GM19452 (cell line): ENCODE results near the gene TRIM7.
A peak's percentile ranks its signal among the peaks of the same experiment; 100 is the strongest.

ENCODE experiments used
- ATAC-seq: cut with Tn5 transposase; IDR thresholded peaks from one replicate; pipeline ENCODE4 v1.9.1; 2021; ENCODE audit not compliant: unreplicated experiment

The TRIM7 gene

DNA sequence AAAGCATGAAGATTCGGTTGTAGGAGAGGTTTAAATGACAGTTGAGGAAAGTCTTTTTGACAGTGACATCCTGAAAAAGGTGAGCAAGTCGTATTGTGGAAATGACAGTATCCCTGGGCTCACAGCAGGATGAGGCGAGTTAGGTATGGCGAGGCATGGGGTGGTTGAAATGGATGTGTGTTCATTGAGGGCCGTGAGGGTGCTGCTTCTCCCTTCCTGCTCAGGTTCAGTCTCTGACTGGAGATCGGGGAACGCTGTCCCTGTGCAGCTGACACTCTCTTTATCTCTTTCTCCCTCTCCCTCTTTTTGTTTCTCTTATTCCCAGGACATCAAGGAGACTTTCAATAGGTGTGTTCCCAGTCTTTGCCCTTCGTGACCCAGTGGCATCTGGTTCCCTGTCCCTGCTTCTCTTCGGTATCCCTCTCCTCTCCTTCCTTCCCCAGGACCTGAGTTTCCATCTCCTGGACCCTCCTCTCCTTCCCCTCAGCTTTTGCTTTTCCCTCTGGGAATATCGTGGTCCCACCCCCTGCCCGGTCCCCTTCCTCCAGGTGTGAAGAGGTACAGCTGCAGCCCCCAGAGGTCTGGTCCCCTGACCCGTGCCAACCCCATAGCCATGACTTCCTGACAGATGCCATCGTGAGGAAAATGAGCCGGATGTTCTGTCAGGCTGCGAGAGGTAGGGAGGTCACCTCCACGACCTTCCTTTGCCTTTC lies 28.2 kb upstream of the TRIM7 start:
- ATAC-seq = no peak

DNA sequence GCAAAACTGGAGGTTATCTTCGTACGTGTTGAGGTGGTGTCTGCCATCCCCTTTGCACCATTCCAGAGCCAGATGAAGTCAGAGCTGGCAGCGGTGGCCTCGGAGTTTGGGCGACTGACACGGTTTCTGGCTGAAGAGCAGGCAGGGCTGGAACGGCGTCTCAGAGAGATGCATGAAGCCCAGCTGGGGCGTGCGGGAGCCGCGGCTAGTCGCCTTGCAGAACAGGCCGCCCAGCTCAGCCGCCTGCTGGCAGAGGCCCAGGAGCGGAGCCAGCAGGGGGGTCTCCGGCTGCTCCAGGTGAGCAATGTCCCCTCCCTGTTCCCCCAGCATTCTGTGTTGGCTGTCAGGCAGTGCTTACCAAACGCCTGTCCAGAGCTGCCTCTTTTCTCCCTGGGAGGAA lies 27.6 kb upstream of the TRIM7 start:
- no peak for ATAC-seq

DNA sequence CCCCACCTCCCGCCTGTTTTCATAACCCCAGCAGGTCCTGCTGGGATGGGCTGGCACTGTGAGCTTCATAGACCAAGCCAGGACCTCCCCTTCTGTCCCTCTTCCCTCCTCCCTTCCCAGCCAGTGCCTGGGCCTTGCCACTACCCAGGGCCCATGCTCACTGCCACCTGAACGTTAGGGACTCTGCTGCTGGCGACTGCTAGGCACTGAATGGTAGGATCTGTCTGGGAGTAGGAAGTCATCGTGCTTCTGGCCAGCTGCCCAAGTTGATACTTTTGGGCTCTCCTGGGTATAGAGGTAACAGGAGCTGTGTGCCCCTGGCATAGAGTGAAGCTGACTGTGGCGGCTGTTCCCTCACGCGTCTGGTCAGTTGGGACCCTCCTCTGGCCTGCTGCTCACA lies 26.4 kb upstream of the TRIM7 start:
- ATAC-seq = no peak

DNA sequence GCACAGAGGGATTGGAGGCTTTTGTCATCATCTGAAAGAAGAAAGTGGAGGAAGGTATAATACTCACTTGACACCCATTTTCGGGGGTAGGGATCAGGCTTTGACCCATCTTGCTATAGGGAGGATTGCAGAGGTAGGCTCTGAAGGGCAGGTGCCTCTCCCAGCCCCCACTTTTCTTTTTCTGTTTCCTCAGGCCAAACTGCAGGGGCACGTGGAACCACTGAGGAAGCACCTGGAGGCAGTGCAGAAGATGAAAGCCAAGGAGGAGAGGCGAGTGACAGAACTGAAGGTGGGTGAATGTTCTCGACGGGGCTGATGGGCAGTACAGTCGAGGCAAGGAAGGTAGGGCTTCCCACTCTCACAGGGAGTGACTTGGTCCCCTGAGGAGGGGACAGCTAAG lies 25.6 kb upstream of the TRIM7 start:
- ATAC-seq = no peak

DNA sequence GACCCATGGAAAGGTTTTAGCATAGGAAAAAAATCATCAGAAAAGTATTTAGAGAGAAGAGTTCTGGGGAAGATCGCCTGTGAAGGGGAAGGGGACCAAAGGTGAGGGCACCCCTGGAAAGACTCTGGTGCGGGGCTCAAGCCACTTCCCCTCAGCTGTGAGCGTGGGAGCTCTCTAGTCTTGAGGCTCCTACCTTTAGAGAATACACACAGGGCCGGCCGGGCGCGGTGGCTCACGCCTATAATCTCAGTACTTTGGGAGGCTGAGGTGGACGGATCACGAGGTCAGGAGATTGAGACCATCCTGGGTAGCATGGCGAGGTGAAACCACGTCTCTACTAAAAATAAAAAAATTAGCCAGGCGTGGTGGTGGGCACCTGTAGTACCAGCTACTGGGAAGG lies 25.0 kb upstream of the TRIM7 start:
- no peak for ATAC-seq

DNA sequence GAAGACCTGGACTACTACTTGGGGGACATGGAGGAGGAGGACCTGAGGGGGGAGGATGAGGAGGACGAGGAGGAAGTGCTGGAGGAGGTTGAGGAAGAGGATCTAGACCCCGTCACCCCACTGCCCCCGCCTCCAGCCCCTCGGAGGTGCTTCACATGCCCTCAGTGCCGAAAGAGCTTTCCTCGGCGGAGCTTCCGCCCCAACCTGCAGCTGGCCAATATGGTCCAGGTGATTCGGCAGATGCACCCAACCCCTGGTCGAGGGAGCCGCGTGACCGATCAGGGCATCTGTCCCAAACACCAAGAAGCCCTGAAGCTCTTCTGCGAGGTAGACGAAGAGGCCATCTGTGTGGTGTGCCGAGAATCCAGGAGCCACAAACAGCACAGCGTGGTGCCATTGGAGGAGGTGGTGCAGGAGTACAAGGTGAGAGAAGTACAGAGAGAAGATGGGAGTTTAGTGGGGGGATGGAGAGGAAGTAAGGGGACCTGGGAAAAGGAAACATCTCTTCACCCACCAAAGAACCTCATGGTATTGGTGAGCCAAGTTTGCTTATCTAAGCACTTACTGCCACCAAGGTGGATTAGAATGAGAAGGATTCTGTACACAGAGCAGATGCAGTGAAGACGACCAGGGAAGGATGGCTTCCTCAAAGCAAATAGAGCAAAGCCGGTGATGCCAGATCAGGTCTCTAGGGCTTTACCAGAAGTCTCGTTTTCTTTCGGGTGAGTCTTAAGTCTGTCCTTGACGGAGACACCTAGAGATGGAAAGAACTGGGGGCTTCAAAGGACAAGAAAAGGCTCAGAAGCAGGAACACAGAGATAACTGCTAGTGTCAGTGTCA lies 19.6 kb upstream of the TRIM7 start:
- no peak for ATAC-seq

DNA sequence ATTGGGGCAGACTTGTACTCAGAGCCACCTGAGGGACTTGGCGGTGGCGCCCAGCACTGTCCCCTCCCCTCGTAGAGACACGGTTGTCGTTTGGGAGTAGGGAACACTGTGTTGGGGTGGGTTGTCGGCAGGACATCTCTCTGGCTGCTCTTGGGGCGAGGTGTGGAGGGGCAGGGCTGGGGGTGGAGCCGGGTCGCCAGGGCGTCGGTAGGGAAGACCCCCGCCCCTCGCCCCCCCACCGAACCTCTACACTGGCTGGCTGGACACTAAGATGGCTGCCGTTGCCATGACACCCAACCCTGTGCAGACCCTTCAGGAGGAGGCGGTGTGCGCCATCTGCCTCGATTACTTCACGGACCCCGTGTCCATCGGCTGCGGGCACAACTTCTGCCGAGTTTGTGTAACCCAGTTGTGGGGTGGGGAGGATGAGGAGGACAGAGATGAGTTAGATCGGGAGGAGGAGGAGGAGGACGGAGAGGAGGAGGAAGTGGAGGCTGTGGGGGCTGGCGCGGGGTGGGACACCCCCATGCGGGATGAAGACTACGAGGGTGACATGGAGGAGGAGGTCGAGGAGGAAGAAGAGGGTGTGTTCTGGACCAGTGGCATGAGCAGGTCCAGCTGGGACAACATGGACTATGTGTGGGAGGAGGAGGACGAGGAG lies 18.9 kb upstream of the TRIM7 start:
- no peak for ATAC-seq

- ATAC-seq = peak; percentile 62
Measured at GRCh38 chr5:181223058-181223728, 18.2 kb upstream of the TRIM7 start, which contains the start of gene TRIM41. TSS of gene TRIM41 (plus strand) at chr5:181223281. CDS start at chr5:181224000, 719 bp downstream.

DNA sequence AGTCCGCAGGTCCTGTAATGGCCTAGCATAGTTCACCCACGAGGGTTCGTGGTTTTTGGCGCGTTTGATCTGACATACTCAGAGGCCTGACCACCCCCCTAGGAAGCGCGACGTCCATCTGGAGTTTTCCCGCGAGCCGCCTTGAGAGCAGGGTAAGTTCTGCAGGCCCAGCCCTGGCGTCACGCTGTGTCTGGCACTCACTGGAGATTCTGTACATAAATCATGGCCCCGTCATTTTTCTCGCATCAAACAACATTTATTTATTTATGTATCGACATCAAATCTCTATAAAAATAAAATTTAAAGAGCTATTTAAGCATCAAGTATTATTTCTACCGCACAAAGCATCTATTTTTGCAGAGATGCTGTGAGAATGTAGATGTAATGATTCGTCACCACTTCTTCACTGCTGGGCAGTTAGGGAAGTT lies 17.6 kb upstream of the TRIM7 start:
- no peak for ATAC-seq

GRCh38 chr5:181221792-181222629 lies 17.0 kb upstream of the TRIM7 start:
- ATAC-seq = peak; percentile 37

DNA sequence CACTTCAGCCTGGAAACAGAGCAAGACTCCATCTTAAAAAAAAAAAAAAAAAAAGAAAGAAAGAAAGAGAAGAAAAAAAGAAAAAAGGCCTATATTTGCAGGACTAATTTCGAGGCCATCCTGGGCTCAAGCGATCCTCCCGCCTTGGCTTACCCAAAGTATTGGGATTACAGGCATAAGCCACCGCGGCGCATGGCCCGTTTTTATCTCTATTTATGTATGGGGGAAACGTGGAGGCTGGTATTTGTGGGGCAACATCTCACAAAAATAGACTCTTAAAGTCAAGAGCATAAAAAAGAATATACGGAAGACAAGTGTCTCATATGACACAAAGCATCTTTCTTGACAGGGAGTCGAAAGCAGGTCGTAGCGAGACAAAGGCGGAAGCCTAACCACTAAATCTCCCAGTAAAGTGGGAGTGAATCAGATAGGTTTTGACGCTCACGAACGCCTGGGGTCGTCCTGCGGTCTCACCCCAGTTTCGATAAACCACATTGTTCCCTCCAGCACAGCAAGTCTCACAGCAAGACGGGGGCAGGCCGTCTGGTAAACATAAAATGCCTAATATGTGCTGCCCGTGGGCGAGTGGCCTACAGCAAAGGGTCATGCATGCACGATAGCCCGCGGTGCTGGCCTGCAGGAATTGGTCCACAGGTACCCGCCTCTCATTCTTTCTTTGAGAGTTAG lies 16.3 kb upstream of the TRIM7 start:
- ATAC-seq = no peak

DNA sequence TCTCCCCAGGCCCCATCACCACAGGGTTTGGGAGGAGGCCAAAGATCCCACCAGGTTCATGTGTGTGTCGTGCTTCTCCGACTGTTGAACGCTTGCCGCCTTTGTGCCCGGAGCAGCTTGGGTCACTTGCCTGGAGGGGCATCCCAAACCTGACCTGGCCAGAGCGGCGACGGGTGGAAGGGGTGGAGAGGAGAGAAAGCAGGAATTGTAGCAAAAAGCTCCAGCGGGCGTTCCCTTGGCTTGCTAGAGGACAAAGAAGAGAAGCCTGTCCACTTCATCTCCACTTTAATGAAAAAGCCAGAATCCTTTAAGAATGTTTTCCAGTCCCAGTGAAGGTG lies 15.2 kb upstream of the TRIM7 start:
- ATAC-seq = no peak

GRCh38 chr5:181219262-181220177 lies 14.5 kb upstream of the TRIM7 start:
- ATAC-seq = no peak

- ATAC-seq = no peak
Measured at GRCh38 chr5:181218795-181219124, 13.8 kb upstream of the TRIM7 start.

DNA sequence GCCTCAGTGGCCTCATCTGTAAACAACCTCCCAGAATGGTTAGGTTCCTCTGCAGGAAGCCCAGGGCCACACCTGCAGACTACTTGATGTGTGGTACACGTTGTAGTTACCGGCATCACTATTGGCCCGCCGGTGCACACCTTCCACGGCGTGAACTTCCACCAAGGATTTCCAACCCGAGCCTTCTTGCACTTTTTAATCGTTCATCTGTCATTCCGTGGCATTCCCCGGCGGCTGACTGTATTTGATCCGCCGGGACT lies 12.7 kb upstream of the TRIM7 start:
- peak; percentile 15 for ATAC-seq

DNA sequence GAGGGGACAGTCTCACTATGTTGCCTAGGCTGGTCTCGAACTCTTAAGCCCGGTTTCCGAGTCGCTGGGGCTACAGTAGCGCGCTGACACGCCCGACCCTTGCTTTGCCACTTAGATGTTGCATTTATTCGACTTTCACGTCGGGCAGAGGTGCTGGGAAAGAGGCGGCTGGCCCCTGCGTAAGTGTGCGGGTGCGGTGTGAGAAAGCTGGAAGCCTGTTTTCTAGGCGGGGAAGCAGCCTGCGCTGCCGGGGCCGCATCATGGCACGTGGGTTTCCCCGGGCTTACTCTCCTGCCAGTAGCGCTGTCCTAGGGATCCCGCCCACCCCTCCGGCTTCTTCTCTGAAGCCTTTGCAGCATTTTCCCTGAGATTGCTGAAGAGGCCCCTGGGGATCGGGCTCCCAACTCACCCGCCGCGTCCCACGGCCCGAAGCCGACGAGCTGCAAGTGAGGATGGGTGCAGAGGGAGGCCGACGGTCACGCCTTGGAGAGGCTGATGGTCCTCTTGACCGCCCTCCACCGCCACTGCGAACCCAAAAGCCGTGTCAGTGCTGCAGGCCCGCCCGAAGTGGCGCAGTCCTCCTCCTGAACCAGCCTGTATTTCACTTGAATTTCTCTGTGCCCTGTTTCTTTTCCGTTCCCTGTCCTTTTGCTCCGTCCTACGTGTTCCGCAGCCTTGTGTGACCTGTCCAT lies 12.3 kb upstream of the TRIM7 start:
- ATAC-seq = peak; percentile 8

- no peak for ATAC-seq
Measured at GRCh38 chr5:181215997-181216989, 11.3 kb upstream of the TRIM7 start.
